OCI-LY1 (cell line): ENCODE data around the gene ANKLE2.
A peak's percentile ranks its signal among the peaks of the same experiment; 100 is the strongest.

ENCODE experiments used
- H2AFZ ChIP-seq: fragments of 200-600 bp; sonication (generic), shearing (Covaris generic); 2 replicates; pipeline ENCODE4 v1.6.0; 2014; ENCODE audit warnings: antibody characterized with exemption, mild to moderate bottlenecking, low read length
- H3F3A ChIP-seq: fragments of 200-600 bp; sonication (generic), shearing (Covaris generic); 2 replicates; pipeline ENCODE4 v1.6.0; 2014; ENCODE audit warnings: mild to moderate bottlenecking, antibody characterized with exemption, low read length, moderate library complexity; ENCODE audit not compliant: insufficient read depth
- H3K27ac ChIP-seq: fragments of 200-600 bp; sonication (generic); 2 replicates; pipeline ENCODE4 v1.5.1; 2014; ENCODE audit warnings: low read length, mixed run types, mild to moderate bottlenecking, low read depth; ENCODE audit not compliant: poor library complexity, severe bottlenecking
- H3K27me3 ChIP-seq: fragments of 200-600 bp; sonication (generic); 2 replicates; pipeline ENCODE4 v1.6.0; 2014; ENCODE audit warnings: antibody characterized with exemption, mild to moderate bottlenecking, low read length, moderate library complexity; ENCODE audit not compliant: insufficient read depth
- H3K36me3 ChIP-seq: fragments of 200-600 bp; sonication (generic); 2 replicates; pipeline ENCODE4 v1.6.1; 2014; ENCODE audit warnings: mild to moderate bottlenecking, antibody characterized with exemption, low read length, moderate library complexity, mixed read lengths; ENCODE audit not compliant: insufficient read depth
- H3K4me1 ChIP-seq: fragments of 200-600 bp; sonication (generic); 2 replicates; pipeline ENCODE4 v1.5.1; 2014; ENCODE audit warnings: mild to moderate bottlenecking, low read length, moderate library complexity; ENCODE audit not compliant: insufficient read depth, severe bottlenecking
- H3K4me2 ChIP-seq: fragments of 200-600 bp; sonication (generic), shearing (Covaris generic); 2 replicates; pipeline ENCODE4 v1.6.1; 2014; ENCODE audit warnings: low read length
- H3K4me3 ChIP-seq: fragments of 200-600 bp; sonication (generic); 2 replicates; pipeline ENCODE4 v1.5.1; 2014; ENCODE audit warnings: low read length, low read depth, mild to moderate bottlenecking, mixed read lengths; ENCODE audit not compliant: poor library complexity, severe bottlenecking
- H3K79me2 ChIP-seq: fragments of 200-600 bp; shearing (Covaris generic); 2 replicates; pipeline ENCODE4 v1.6.1; 2016; ENCODE audit warnings: mixed run types, low read length, mixed read lengths; ENCODE audit not compliant: insufficient read depth
- H3K9ac ChIP-seq: fragments of 200-600 bp; sonication (generic), shearing (Covaris generic); 2 replicates; pipeline ENCODE4 v1.6.1; 2014; ENCODE audit warnings: mild to moderate bottlenecking, low read length, mixed read lengths
- H3K9me2 ChIP-seq: fragments of 200-600 bp; sonication (generic), shearing (Covaris generic); 2 replicates; pipeline ENCODE4 v1.6.1; 2014; ENCODE audit warnings: low read depth, mild to moderate bottlenecking, low read length, mixed read lengths
- H3K9me3 ChIP-seq: fragments of 200-600 bp; shearing (Covaris generic); 2 replicates; pipeline ENCODE4 v1.6.1; 2014; ENCODE audit warnings: low read length, mixed read lengths
- H4K20me1 ChIP-seq: fragments of 200-600 bp; sonication (generic), shearing (Covaris generic); 2 replicates; pipeline ENCODE4 v1.6.0; 2016; ENCODE audit warnings: mild to moderate bottlenecking, low read length; ENCODE audit not compliant: insufficient read depth
- CTCF ChIP-seq: fragments of 200-600 bp; sonication (generic), shearing (Covaris generic); IDR thresholded peaks from 2 replicates; pipeline ENCODE4 v1.5.1; 2017; ENCODE audit warnings: mild to moderate bottlenecking, antibody characterized with exemption, low read length, moderate library complexity, mixed read lengths
- EZH2 ChIP-seq: fragments of 200-600 bp; sonication (generic), shearing (Covaris generic); IDR thresholded peaks from 2 replicates; pipeline ENCODE4 v1.8.0; 2017; ENCODE audit warnings: borderline replicate concordance, mixed run types, mild to moderate bottlenecking, antibody characterized with exemption, low read length, moderate library complexity, mixed read lengths

The ANKLE2 gene

GRCh38 chr12:132710405-132711079 lies 51.1 kb downstream of the ANKLE2 start, which contains the start of gene PGAM5:
PGAM5 (plus strand) TSS chr12:132710842; CDS start chr12:132710877, 35 bp downstream.
- H3K27me3 ChIP-seq = no peaks in the 10 kb centered on the region
- H3K9me3 ChIP-seq = no peaks in the 10 kb centered on the region
- H3K79me2 ChIP-seq = peaks cover 38% of the 10 kb centered on the region
- peak within 1 kb of the TSS; percentile 85 for H3K4me2 ChIP-seq
- peak within 1 kb of the TSS; percentile 96 for H3K9ac ChIP-seq
- peaks cover 21% of the 10 kb centered on the region for H3K4me1 ChIP-seq
- TF ChIP-seq CTCF (no peak), EZH2 (no peak)
- H3K36me3 ChIP-seq = peaks cover 33% of the 10 kb centered on the region
- no peaks in the 10 kb centered on the region for H3K9me2 ChIP-seq
- peak within 1 kb of the TSS; percentile 75 for H3K27ac ChIP-seq
- H3F3A ChIP-seq = no peaks in the 10 kb centered on the region
- peak within 1 kb of the TSS; percentile 98 for H3K4me3 ChIP-seq
- no peaks in the 10 kb centered on the region for H4K20me1 ChIP-seq
- H2AFZ ChIP-seq = no peak within 1 kb of the TSS

- Histone ChIP-seq H2AFZ (no peak overlapping the region), H3K9me3 (no peaks in the 10 kb centered on the region), H3K9me2 (no peaks in the 10 kb centered on the region), H3K27me3 (no peaks in the 10 kb centered on the region), H3K79me2 (peaks cover 38% of the 10 kb centered on the region), H3K4me2 (peak overlapping the region; percentile 80), H3K4me1 (peaks cover 21% of the 10 kb centered on the region), H3K9ac (peak overlapping the region; percentile 76), H3K27ac (peak overlapping the region; percentile 75), H3F3A (no peaks in the 10 kb centered on the region), H3K36me3 (peaks cover 33% of the 10 kb centered on the region), H4K20me1 (no peaks in the 10 kb centered on the region), H3K4me3 (peak overlapping the region; percentile 98)
- TF ChIP-seq CTCF (no peak), EZH2 (no peak)
Measured at GRCh38 chr12:132710043-132710404, 51.6 kb downstream of the ANKLE2 start.

GRCh38 chr12:132708150-132708549 lies 53.5 kb downstream of the ANKLE2 start:
- Histone ChIP-seq H3K9me2 (no peaks in the 10 kb centered on the region), H3K27ac (no peak overlapping the region), H3K4me2 (no peak overlapping the region), H3K9ac (no peak overlapping the region), H3K9me3 (no peaks in the 10 kb centered on the region), H3F3A (no peaks in the 10 kb centered on the region), H3K79me2 (peaks cover 22% of the 10 kb centered on the region), H3K4me3 (no peak overlapping the region), H3K4me1 (peaks cover 21% of the 10 kb centered on the region), H3K27me3 (no peaks in the 10 kb centered on the region), H2AFZ (no peak overlapping the region), H3K36me3 (peaks cover 32% of the 10 kb centered on the region), H4K20me1 (no peaks in the 10 kb centered on the region)
- TF ChIP-seq EZH2 (no peak), CTCF (no peak)
